ENCODE measurements around the gene HCLS1. TPM values are rescaled to one million over a fixed set of nuclear protein-coding genes. Genes with fewer than 3 reads are reported as not detected.

Gene HCLS1
- polyA plus RNA-seq, 1 of the 3 experiments (the other 2 are of a cell fraction) = 0.23 TPM

GRCh38 chr3:121598564-121598963 is 62.1 kb downstream of the HCLS1 start:
- DNase-seq = no peak
- WGBS (ENCODE audit: low lambda C conversion rate) = 69% methylated on average over 2 of the region's 2 CpGs
- no peaks in the 10 kb centered on the region for H3K27me3 ChIP-seq (ENCODE audit: insufficient read depth)
- ChIA-PET POLR2A (no interaction called here), CTCF (no interaction called here)
- H4K20me1 ChIP-seq (ENCODE audit: insufficient read depth) = no peaks in the 10 kb centered on the region
- H3K27ac ChIP-seq (ENCODE audit: low read depth in 2 of 2, low read length in 1 of 2) = no peak overlapping the region
- H3K9me2 ChIP-seq = no peaks in the 10 kb centered on the region
- no peaks in the 10 kb centered on the region for H3K9me3 ChIP-seq
- TF ChIP-seq POLR2AphosphoS5 (IDR thresholded peaks at IDR 0.05; ENCODE audit: low read depth, low read length) (no peak), FOXJ3 (CRISPR knock-in tag; IDR thresholded peaks at IDR 0.05) (no peak), RCOR1 (IDR thresholded peaks at IDR 0.05; ENCODE audit: low read length) (no peak), MXI1 (IDR thresholded peaks at IDR 0.05; ENCODE audit: low read depth, low read length) (no peak), TCF12 (IDR thresholded peaks at IDR 0.05) (no peak), TAF1 (IDR thresholded peaks at IDR 0.05; ENCODE audit: borderline replicate concordance, low read depth, low read length) (no peak), RXRA (IDR thresholded peaks at IDR 0.05; ENCODE audit: borderline replicate concordance, low read depth) (no peak), RFX5 (IDR thresholded peaks at IDR 0.05; ENCODE audit: low read length) (no peak), ELF1 (IDR thresholded peaks at IDR 0.05) (no peak), MEF2A (IDR thresholded peaks at IDR 0.05; ENCODE audit: borderline replicate concordance, low read depth) (no peak), FOSL2 (IDR thresholded peaks at IDR 0.05; ENCODE audit: borderline replicate concordance, low read depth) (no peak), CHD2 (IDR thresholded peaks at IDR 0.05; ENCODE audit: low read length, partially characterized antibody) (no peak), GATA2 (CRISPR knock-in tag; IDR thresholded peaks at IDR 0.05) (no peak), TEAD4 (IDR thresholded peaks at IDR 0.05; ENCODE audit: borderline replicate concordance, insufficient read depth) (no peak), USF1 (IDR thresholded peaks at IDR 0.05; ENCODE audit: borderline replicate concordance, low read depth) (no peak), IRF3 (IDR thresholded peaks at IDR 0.05; ENCODE audit: low read depth, low read length) (no peak), NRF1 (IDR thresholded peaks at IDR 0.05; ENCODE audit: low read depth, low read length) (no peak), SMC3 (IDR thresholded peaks at IDR 0.05; ENCODE audit: low read depth, low read length) (no peak)
- H3F3A ChIP-seq (replicated peaks; ENCODE audit: insufficient read depth) = no peaks in the 10 kb centered on the region
- H3K4me1 ChIP-seq (ENCODE audit: control insufficient read depth in 1 of 2, insufficient read depth in 2 of 2, low read depth in 1 of 2, low read length in 1 of 2) = no peaks in the 10 kb centered on the region
- H2AFZ ChIP-seq (ENCODE audit: low read depth) = no peak overlapping the region
- H3K4me2 ChIP-seq = no peak overlapping the region
- no peaks in the 10 kb centered on the region for H3K36me3 ChIP-seq (replicated peaks in 1 of 2; ENCODE audit: control insufficient read depth in 1 of 2, insufficient read depth in 2 of 2, low read length in 1 of 2)
- no peaks in the 10 kb centered on the region for H3K79me2 ChIP-seq (ENCODE audit: insufficient read depth)
- no peak overlapping the region for H3K4me3 ChIP-seq (ENCODE audit: low read depth in 2 of 2, low read length in 1 of 2)
- no peak overlapping the region for H3K9ac ChIP-seq

DNA sequence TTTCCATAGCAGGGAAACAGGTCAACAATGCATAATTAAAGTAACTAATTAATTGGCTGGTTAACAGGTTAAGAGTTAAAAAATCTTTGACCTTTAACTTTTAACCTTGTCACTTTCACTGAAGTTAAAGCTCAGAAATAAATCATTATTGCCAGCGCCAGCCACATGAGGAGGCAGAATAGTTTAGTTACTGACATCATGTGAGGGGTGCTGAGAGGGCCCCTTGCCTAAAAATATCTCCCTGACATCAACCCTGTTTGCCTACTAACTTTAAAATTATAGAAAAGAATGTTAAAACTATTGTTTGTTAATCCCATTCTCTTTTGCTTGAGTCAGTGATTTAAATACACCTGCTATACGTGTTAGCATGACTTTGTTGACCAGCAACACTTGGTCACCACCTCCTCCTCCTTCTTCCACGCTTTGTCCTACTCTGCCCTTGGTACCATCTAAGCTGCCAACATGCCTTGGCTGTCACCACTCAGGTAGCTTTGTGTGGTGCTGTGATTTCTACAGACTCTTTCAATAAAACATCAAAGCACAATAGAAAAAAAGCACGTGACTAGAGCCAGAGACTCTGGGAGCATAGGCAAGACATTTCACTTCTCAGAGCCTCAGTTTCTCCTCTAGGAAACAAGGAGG is 64.8 kb downstream of the HCLS1 start:
- Histone ChIP-seq H3K4me2 (no peak overlapping the region), H3K27ac (ENCODE audit: low read depth in 2 of 2, low read length in 1 of 2) (no peak overlapping the region), H2AFZ (ENCODE audit: low read depth) (no peak overlapping the region), H3K9me2 (no peaks in the 10 kb centered on the region), H3K27me3 (ENCODE audit: insufficient read depth) (no peaks in the 10 kb centered on the region; the same call in 1 of the 2 replicates), H3K9ac (no peak overlapping the region), H4K20me1 (ENCODE audit: insufficient read depth) (no peaks in the 10 kb centered on the region), H3K4me3 (ENCODE audit: low read depth in 2 of 2, low read length in 1 of 2) (no peak overlapping the region), H3K36me3 (replicated peaks in 1 of 2; ENCODE audit: control insufficient read depth in 1 of 2, insufficient read depth in 2 of 2, low read length in 1 of 2) (no peaks in the 10 kb centered on the region), H3K79me2 (ENCODE audit: insufficient read depth) (no peaks in the 10 kb centered on the region), H3K4me1 (ENCODE audit: control insufficient read depth in 1 of 2, insufficient read depth in 2 of 2, low read depth in 1 of 2, low read length in 1 of 2) (no peaks in the 10 kb centered on the region), H3F3A (replicated peaks; ENCODE audit: insufficient read depth) (no peaks in the 10 kb centered on the region), H3K9me3 (no peaks in the 10 kb centered on the region)
- 49% methylated on average over 4 of the region's 4 CpGs for WGBS (ENCODE audit: low lambda C conversion rate)
- CTCF ChIA-PET = no interaction called here
- no peak for DNase-seq
- POLR2A ChIA-PET = no interaction called here
- no peak for TF ChIP-seq TCF12 (IDR thresholded peaks at IDR 0.05)
- no peak for TF ChIP-seq FOXM1 (IDR thresholded peaks at IDR 0.05; ENCODE audit: low read depth)
- TF ChIP-seq YY1 (IDR thresholded peaks at IDR 0.05; ENCODE audit: low read depth) = no peak
- TF ChIP-seq JUND (IDR thresholded peaks at IDR 0.05) = no peak
- TF ChIP-seq, protein P1, sequence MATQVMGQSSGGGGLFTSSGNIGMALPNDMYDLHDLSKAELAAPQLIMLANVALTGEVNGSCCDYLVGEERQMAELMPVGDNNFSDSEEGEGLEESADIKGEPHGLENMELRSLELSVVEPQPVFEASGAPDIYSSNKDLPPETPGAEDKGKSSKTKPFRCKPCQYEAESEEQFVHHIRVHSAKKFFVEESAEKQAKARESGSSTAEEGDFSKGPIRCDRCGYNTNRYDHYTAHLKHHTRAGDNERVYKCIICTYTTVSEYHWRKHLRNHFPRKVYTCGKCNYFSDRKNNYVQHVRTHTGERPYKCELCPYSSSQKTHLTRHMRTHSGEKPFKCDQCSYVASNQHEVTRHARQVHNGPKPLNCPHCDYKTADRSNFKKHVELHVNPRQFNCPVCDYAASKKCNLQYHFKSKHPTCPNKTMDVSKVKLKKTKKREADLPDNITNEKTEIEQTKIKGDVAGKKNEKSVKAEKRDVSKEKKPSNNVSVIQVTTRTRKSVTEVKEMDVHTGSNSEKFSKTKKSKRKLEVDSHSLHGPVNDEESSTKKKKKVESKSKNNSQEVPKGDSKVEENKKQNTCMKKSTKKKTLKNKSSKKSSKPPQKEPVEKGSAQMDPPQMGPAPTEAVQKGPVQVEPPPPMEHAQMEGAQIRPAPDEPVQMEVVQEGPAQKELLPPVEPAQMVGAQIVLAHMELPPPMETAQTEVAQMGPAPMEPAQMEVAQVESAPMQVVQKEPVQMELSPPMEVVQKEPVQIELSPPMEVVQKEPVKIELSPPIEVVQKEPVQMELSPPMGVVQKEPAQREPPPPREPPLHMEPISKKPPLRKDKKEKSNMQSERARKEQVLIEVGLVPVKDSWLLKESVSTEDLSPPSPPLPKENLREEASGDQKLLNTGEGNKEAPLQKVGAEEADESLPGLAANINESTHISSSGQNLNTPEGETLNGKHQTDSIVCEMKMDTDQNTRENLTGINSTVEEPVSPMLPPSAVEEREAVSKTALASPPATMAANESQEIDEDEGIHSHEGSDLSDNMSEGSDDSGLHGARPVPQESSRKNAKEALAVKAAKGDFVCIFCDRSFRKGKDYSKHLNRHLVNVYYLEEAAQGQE (IDR thresholded peaks at IDR 0.05; ENCODE audit: low read depth, low read length) = no peak
- no peak for TF ChIP-seq RCOR1 (IDR thresholded peaks at IDR 0.05; ENCODE audit: low read length)
- TF ChIP-seq, protein P2, sequence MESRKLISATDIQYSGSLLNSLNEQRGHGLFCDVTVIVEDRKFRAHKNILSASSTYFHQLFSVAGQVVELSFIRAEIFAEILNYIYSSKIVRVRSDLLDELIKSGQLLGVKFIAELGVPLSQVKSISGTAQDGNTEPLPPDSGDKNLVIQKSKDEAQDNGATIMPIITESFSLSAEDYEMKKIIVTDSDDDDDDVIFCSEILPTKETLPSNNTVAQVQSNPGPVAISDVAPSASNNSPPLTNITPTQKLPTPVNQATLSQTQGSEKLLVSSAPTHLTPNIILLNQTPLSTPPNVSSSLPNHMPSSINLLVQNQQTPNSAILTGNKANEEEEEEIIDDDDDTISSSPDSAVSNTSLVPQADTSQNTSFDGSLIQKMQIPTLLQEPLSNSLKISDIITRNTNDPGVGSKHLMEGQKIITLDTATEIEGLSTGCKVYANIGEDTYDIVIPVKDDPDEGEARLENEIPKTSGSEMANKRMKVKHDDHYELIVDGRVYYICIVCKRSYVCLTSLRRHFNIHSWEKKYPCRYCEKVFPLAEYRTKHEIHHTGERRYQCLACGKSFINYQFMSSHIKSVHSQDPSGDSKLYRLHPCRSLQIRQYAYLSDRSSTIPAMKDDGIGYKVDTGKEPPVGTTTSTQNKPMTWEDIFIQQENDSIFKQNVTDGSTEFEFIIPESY (IDR thresholded peaks at IDR 0.05; ENCODE audit: borderline replicate concordance, low read depth) = no peak
